Posterior vena cava (tissue), 2 donors: ENCODE measurements around the gene TTC9C. TPM values are rescaled to one million over a fixed set of nuclear protein-coding genes. Genes with fewer than 3 reads are reported as not detected.
A peak's percentile ranks its signal among the peaks of the same experiment; 100 is the strongest.

Source experiments
- DNase-seq: peaks from one replicate; pipeline ENCODE4 v3.0.0-alpha.2; 2020; ENCODE audit warnings: low spot score
- intact Hi-C, 2 donors: fragments of 100-400 bp; cut with DNase I; formaldehyde crosslinking; loops; one replicate each; pipeline versions ENCODE4 v1.14.1 to v1.14.2; 2022 to 2023
- total RNA-seq, 2 donors: library from RNA; stranded (reverse); fragmentation: NEBNext Ultra II Directional; extraction: Animal tissue kit (Norgen Biotek cat#: 25700); gene quantifications; one replicate each; pipeline ENCODE4 v1.2.1, GENCODE V29; 2021
- donor health status: DM: yes; HTN: yes; CAD: no.
- donor health status: DM: yes; HTN: yes; CAD: no.

Gene TTC9C
- total RNA-seq, 2 donors from 2014 or later: 19.0 to 20.6 TPM

- intact Hi-C loops: no loop called here
- DNase-seq: no peak
Observed at GRCh38 chr11:62732830-62733229, 4.5 kb downstream of the TTC9C start.

GRCh38 chr11:62737196-62737595 lies 8.9 kb downstream of the TTC9C start:
- DNase-seq: no peak
- intact Hi-C loops: no loop called here

DNA sequence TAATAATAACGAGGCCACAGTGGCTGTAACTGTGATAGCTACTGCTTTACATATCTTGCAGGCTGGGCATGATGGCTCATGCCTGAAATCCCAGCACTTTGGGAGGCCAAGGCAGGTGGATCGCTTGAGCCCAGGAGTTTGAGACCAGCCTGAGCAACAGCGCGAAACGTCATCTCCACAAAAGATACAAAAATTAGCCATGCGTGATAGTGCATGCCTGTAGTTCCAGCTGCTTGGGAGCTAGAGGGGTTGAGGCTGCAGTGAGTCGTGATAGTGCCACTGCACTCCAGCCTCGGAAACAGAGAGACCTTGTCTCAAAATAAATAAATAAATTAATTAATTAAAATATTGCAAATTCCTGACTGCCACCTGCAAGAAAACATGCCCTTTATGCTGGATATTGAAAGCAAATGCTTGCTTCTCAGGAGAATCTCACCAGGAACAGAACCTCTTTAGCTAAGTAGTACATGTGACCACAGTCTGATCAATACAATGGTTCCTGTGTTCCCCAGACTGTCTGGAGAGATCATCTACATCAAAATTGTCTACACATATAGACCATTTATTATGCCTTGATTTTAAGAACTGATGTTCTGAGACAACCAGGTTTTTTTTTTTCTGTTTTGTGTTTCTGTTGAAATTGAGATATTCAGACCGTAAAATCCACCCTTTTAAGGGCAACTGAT lies 19.3 kb downstream of the TTC9C start:
- intact Hi-C loops: loop anchor here in 1 of 2 donors (2.0 kb wide), 1 partner anchor 17 kb away; no protein-coding TSS in a partner anchor
- DNase-seq: no peak

GRCh38 chr11:62749931-62750330 lies 21.6 kb downstream of the TTC9C start:
- peak; percentile 10 for DNase-seq
- intact Hi-C loops: loop anchor here in 1 of 2 donors (2.0 kb wide), 1 partner anchor 19 kb away; no protein-coding TSS in a partner anchor

DNA sequence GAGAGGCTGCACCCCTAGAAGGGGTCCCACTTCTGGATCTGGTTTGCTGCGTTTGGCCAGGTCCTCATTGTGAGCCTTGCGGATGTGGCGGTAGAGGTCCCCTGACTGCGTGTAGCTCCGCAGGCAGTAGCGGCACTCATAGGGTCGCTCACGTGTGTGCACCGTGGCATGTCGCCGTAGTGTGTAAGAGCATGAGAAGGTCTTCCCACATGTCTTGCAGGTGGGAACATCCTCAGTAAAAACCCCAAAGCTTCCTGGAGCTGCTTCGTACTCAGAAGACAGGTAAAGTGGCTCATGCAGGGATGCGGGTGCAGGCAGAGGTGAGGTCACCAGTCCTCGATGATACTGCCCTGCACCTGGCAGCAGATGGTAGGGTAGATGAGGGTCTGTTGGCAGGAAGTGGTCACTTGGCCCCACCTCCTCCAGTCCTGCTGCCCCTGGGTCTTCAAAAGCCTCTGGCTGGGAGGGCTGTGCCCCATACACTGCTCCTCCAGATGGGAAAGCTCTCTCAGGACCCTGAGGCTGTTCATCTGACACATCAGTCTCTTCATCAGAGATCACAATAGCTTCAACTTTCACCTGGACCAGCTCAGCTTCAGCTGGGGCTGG lies 24.0 kb downstream of the TTC9C start:
- DNase-seq: peak; percentile 44
- intact Hi-C loops: no loop called here

- intact Hi-C loops: no loop called here
- DNase-seq: peak; percentile 78
Observed at GRCh38 chr11:62752994-62753735, 24.9 kb downstream of the TTC9C start.

DNA sequence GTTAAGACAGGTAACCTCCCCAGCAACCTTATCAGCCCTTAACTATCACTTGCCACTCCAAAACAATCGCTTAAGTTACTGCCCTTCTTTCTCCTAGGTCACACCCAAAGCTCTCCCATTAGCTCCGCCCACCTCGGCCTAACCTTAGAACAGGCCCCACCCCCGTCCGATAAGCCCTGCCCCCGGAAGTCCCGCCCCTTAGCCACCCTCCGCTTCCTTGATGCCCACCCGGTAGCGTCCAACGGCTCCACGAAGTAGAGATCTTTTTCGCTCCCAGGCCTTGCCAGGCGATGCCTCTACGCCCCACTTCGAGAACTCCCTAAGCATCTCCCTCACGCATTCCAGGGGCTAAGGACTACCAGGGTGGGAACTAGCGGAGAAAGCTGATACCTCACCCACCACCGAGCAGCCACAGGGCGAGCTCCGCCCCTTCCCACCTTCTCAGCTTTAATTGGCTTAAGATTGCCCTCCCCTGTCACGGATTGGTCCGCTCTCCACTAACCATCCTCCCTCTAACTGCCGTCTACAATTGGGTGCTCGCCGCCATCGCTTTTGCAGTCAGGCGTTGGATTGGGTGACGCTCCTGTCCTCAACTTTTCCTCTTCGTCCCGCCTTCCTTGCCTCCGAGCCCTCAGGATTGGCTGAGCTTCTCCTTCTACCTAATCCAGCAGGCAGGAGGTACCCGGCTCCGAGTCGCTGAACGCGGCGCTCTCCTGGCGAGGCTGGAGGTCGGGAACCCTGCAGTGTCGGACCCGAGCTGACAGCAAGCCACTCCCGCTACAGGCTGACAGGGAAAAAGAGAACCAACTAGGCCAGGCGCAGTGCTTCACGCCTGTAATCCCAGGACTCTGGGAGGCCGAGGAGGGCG lies 25.7 kb downstream of the TTC9C start, which contains the start of gene ZBTB3:
ZBTB3 (minus strand) TSS at position 425 of the 868 bp plus-strand sequence. CDS start 496 bp downstream, outside the sequence.
- DNase-seq: peak; percentile 98
- intact Hi-C loops: no loop called here

DNA sequence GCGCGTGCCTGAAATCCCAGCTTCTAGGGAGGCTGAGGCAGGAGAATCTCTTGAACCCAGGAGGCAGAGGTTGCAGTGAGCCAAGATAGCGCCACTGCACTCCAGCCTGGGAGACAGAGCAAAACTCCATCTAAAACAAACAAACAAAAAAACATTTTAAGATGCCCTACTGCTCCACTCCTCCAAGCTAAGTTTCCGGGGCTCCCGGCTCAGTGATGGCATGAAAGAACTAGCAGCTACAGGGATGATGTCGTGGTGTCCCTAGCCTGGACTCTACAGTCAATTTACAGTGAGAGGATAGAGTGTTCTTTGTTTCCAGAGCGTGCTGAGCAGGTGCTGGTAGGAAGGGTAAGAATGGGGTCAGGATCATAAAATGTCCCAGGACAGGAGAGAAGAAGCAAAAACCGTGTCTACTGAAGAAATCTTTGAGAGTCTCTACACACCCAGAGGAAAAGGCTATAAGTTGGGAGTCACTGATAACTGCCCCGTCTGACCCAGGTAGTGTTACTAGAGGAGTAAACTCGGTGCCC lies 26.9 kb downstream of the TTC9C start:
- peak; percentile 17 for DNase-seq
- intact Hi-C loops: no loop called here

DNA sequence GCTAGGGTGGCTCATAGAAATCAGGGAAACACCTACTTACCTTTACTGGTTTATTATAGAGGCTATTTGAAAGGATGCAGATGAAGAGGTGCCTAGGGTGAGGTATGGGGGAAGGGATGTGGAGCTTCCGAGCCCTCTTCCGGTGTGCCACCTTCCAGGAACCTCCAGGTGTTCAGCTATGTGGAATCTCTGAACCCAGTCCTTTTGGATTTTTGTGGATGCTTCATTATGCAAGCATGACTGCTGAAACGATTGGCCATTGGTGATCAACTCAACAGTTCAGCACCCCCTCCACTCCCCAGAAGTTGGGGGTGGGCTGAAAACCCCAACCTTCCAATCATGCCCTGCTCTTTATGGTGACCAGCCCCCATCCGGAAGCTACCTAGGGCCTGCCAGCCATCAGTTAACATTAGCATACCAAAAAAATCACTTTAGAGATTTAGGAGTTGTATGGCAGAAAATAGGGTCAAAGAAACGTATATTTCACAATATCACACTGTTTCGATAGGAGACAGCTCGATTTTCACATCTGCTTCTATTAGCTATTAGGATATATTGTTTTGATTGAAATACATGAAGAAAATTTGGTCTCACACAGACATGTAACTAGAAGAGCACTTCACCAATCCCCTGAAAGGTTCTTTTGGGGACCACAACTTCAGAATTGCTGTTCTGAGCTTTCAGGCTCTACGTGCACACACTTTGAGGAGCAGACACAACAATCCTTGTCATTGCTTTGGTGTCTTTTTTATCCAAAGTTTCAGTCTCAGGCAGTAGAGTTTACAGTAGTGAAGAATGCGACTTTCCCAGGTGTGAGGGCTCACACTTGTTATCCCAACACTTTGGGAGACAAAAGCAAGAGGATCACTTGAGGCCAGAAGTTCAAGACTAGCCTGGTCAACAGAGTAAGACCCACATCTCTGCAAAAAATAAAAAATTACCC lies 29.8 kb downstream of the TTC9C start:
- intact Hi-C loops: no loop called here
- DNase-seq: peak; percentile 35

DNA sequence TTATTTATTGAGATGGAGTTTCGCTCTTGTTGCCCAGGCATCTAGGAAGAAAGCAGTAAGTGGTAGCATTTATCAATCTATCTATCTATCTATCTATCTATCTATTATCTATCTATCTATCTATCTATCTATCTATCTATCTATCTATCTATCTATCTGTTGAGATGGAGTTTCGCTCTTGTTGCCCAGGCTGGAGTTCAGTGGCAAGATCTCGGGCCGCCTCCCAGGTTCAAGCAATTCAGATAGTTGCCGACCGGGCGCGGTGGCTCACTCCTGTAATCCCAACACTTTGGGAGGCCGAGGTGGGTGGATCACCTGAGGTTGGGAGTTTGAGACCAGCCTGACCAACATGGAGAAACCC lies 32.6 kb downstream of the TTC9C start:
- peak; percentile 58 for DNase-seq
- intact Hi-C loops: loop anchor here in 1 of 2 donors (10.0 kb wide), 1 partner anchor 1246 kb away; no protein-coding TSS in a partner anchor

DNA sequence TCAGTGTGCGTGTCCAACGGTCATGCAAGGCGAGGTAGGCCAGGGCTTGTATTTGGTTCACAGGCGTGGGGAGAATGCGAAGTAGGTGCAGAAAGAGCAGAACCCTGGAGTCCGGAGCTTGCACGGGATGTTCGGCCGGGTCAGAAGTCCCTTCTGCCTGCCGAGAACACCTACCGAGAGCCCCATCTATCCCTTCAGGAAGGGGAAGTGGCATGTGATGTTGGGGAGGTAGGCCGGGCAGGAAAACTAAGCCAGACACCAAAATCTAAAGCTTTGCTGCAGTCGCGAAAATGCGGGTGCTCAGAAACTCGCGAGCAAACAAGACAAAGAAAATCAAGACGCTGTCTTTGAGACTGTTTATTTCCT lies 42.5 kb downstream of the TTC9C start:
- DNase-seq: peak; percentile 69
- intact Hi-C loops: no loop called here

- intact Hi-C loops: no loop called here
- peak; percentile 99 for DNase-seq
Observed at GRCh38 chr11:62771144-62772021, 43.1 kb downstream of the TTC9C start, which contains the start of gene TAF6L. TSS of gene TAF6L (plus strand) at chr11:62771396. CDS start at chr11:62775784, 4,388 bp downstream.

GRCh38 chr11:62774407-62774806 lies 46.1 kb downstream of the TTC9C start:
- no peak for DNase-seq
- intact Hi-C loops: no loop called here

DNA sequence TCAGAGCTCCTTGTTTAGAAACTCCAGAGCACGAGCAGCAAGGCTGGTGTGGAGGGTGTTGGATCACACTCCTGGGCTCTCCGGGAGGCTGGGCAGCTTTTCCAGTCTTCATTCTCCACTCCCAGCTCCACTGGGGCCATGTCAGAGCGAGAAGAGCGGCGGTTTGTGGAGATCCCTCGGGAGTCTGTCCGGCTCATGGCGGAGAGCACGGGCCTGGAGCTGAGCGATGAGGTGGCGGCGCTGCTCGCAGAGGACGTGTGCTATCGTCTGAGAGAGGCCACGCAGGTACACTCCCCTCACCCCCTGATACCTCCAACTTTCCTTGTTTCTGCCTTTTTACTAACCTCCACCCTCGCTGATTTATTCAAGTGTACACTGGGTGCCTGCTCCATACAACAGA lies 47.4 kb downstream of the TTC9C start:
- intact Hi-C loops: no loop called here
- DNase-seq: no peak

- no peak for DNase-seq
- intact Hi-C loops: no loop called here
Observed at GRCh38 chr11:62777389-62777788, 49.1 kb downstream of the TTC9C start.

DNA sequence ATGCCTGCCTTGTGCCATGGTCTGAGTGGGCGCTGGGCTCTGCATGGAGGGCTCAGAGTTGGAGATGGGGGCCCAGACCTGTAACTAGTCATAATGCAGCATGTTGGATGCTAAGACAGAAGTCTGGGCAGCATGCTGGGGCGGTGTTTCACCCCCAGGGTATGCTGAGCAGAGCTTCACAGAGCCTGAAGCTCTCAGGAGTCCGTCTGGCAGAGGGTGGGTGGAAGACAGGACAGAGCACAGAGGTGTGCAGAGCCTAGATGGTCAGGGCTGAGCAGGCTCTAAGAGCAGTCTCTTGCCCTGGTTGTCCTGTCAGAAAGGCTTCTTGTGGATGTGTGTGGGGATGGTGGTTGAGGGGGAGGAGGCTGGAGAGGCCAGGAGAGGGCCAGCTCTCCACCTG lies 50.2 kb downstream of the TTC9C start:
- no peak for DNase-seq
- intact Hi-C loops: no loop called here

DNA sequence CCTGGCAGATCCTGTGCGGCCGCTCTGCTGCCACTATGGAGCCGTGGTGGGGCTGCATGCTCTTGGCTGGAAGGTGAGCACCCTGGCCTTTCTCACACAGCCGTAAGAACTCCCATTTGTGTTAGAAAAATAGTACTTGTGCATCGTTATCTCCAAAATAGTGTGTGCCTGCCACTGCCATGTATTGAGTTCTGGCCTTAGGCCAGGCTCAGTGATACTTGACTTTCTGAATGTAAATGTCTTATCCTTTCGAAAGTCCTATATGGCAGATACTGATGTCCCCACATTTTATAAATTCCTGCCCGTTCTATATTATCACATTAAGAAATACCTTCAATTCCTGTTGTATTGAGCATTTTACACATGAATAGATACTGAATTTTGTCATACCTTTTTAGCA lies 54.5 kb downstream of the TTC9C start:
- intact Hi-C loops: loop anchor here (10.0 kb wide), 2 partner anchors 52 to 82 kb away; partner anchors contain the start of genes STX5 (in 1 of the 2), TEX54 (in 1 of the 2) and WDR74 (in 1 of the 2)
- DNase-seq: no peak
